Central memory CD4-positive, alpha-beta T cell (primary cell): Measurements from ENCODE around the gene POLR3G.
A peak's percentile ranks its signal among the peaks of the same experiment; 100 is the strongest.

Experiments
- DNase-seq: peaks from one replicate; pipeline ENCODE4 v3.0.0; 2022
- total RNA-seq, 3 experiments: gene quantifications; one replicate each; lab custom pipeline; 2026; lab: John Stamatoyannopoulos, UW

Gene POLR3G, protein sequence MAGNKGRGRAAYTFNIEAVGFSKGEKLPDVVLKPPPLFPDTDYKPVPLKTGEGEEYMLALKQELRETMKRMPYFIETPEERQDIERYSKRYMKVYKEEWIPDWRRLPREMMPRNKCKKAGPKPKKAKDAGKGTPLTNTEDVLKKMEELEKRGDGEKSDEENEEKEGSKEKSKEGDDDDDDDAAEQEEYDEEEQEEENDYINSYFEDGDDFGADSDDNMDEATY
- 1.5 to 26.1 (median 2.4) reads per million in 3 experiments for total RNA-seq

DNA sequence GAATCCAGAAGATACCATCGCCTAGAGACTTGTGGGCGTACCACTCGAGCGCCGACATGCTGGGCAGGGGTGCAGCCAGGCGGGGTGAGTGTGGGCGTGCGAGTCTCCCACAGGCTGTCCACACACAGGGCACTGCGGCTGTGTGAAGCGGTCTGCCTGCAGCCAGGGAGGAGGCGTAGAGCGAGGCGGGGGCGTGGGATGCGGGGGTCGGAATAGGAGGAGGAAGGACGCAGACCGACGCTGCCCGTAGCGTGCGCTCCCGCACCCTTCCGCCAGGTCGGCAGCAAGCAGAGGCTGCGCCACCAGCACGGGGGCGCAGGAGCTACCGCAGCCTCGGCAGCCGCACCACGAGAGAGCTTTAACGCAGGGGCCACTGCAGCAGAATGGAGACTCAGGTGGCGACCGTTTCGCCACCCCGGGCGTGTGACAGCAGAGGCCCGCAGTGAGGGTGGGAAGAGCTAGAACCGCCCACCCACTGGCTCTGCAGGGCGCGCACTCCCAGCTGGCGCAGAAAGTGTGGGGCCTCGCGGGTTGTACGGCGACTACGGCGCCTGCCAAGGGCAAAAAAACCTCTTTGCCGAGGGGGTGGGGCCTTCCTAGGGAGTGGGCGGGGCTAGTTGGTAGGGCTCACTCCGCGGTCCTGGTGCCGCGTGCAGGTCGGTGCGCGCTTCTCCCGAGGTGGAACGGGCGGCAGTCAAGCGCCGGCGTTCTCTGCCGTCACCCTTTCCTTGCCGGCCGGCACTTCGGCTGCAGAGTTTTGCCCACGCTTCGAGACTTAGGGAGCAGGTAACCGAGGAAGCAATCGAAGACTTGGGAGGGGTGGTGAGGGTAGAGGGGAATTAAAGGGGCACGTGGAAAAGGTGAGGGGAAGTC is at the start of gene POLR3G, which contains the start of gene MBLAC2:
TSS of gene POLR3G (plus strand) at position 630 of the 873 bp plus-strand sequence. CDS start 10,704 bp downstream, outside the sequence.
TSS of gene MBLAC2 (minus strand) at position 537 of the 873 bp plus-strand sequence. CDS start at position 58, 479 bp downstream.
- peak; percentile 90 for DNase-seq

DNA sequence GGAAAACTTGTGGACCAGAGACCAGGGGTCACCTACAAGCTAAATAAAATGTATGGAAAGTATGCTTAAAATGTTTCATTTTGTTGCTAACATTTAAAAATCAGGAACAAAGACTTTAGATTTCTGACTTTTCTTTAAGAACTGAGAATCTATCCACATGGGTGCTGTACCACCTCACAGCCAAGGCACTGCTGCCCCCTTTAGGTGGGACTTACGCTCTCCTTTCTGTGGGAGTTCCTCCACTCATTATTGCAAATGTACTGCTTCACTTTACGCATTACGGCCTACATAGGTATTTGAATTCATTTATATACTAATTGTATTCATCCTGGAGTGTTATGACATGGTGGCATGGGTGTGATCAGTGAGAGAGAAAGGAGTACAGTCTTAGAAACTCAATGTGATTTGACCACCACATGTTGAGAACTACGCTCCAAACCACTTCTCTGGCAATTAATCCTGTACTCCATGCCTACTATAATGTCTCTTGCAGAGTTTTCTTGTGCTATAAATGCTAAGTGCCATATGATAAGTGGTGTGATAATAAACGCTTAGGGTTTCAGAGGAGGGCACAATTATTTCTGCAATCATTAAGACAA is 40.4 kb upstream of the POLR3G start:
- no peak for DNase-seq

DNA sequence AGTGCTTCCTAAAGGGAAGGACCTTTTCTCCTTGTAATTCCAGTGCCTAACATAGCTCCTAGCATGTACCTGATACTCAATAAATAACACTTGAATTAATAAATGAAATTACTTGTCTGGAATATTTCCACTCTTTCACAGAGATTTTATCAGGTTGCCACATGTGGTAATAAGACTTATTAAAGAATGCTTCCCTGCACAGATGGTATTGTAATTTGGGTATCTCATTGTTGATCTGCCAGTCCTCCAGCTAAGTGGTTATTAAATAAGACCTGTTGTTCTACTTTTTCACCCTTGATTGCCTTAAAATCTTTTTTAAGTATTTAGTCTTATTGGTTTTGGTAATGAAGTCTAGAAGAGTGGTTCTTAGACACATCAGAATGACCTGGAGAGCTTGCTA is 37.0 kb upstream of the POLR3G start:
- DNase-seq, result no peak

DNA sequence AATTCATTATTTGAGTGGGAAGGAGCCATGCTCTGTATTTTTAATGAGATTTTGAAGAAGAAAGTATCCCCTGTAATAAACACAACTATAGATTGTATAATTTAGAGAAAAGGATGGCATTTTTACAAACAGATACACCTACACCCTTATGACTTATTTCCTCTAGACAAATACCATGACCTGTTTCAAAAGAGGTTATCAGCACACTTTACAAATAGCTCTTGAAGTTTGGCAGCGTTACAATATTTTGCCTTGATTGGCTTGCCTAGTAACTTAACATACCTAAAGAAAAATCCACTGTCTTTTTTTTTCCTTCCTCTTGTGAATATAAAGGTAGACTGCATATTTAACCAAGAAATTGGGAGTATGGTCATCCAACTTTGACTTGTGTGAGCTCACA is 36.6 kb upstream of the POLR3G start:
- DNase-seq, result no peak

DNA sequence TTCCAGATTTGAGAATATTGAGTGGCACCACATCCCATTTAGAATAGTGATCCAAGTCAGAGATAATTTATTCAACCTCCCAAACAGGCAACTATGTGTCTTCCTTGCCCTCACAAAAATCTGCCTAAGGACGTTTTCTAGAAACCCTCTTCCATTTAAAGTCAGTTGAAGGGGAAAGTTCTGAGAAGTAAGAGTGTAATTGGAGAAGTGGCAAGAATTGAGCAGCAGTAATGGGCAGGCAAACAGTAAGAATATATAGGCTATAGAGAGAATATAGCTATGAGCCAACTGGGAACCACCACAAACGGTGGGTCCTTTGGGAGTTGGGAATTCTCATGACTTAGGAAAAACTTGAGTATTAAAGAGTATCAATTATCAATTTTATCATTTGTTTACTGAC is 34.0 kb upstream of the POLR3G start:
- no peak for DNase-seq

DNA sequence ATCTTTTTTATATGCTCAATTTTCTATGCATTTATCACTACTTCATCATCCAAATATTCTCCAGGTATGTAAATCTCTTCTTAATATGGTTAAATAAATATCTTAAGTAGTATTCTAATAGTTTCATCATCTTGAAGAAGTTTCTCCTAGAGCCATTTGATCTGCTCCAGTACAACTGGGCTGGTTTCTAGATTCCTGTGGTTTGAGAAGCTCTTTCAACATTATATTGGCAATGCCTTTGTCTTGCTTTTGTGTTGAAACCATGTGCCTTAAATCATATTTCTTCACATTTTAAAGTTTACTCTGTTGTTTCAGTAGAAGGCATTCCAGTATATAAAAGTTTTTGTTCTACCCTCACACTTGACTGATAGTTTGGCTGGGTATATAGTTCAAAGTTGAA is 27.7 kb upstream of the POLR3G start:
- no peak for DNase-seq

DNA sequence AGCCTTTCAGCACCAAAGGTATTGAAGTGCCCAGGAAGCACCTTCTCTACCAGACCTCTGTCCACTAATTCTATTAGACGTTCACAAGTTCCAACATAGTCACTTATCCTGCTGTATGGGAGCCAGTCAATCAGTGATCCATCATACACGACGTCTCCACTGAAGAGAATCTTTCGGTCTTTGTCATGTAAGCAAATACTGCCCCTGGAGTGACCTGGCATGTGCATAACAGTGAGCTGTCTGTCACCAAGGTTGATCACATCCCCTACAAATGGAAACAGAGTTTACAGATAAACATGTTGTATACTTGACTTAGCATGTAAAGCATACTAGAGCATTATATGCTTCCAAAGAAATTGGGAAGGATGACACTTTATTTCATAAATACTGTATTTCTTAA is 13.4 kb upstream of the POLR3G start:
- no peak for DNase-seq

DNA sequence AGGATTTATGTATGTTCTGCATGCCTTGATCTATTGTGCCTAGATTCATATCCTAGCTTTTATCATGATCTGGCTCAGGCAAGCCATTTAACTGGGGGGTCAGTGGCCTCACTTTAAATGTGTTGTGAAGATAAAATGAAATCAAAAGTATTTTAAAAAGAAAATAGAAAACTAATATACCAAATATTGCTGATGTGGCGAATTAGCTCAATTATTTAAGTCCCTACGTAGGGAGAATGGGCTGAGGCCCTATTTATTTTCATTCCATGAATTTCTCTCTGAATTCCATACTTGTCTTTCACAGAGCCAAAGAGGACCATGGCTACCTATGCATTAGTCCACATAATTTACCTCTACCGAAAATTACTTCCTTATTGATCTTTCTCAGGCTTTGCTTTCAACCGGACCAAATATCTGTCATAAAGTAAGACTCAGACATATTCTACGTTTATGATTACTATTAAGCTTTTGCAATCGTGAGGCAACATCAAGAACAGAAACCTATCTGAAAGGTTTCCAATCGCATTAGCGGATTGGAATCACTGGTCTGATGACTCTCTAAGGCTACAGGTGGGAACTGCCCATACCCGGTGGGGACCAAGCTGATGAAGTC is 1.8 kb upstream of the POLR3G start:
- DNase-seq, result no peak

DNA sequence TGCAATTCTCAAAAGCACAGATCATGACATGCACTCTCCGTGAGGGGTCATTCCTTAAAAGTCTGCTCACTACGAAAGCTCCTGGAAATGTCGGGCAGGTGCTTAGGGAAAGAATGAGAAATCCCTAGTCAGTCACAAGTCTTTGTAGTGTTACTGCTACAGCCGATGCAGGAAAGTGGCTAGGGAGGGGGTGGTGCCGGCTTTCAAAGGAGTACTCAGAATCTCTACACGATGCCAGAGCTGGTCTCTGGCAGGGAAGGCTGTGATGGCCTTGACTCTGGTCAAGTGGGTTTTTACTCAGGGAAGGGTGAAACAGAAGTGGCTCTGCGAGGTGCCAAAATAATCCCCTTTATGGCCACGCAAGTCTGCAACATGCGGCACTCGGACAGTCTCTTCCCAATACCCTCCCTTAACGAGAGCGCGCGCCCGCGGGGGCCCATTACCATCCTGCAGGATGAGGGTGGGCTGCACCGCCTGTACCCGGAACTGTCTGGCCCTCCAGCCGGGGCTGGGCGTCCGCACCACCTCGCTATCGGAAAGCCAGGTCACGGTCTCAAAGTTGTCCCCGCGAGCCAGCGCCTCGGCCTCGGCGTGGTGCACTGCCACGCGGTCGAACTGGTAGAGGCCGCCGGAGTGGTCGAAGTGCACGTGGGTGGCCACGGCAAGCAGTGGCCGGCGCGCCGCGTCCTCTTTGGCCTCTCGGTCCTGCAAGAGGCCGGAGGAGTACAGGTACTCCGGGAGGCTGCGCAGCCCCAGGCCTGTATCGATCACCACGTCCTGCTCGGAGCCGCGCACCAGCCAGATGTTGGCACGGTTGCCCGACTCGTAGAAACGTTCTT is 1.0 kb upstream of the POLR3G start:
- peak; percentile 10 for DNase-seq

DNA sequence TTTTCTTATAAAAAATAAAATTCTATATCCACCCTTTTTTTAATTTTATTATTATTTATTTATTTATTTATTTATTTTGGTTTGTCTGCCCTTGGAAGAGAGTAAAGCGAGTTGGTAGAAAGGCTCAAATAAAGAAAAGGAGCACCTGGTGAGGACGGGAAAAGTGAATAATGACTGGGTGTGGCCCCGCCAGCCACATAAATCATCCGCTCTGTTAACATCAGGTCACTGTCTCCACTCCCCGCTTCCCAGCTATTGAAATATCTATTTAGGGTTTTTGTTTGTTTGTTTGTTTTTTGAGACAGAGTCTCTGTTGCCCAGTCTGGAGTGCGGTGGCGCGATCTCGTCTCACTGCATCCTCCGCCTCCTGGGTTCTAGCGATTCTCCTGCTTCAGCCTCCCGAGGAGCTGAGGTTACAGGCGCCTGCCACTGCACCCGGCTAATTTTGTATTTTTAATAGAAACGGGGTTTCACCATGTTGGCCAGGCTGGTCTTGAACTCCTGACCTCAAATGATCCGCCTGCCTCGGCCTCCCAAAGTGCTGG is 844 bp downstream of the POLR3G start:
- no peak for DNase-seq

DNA sequence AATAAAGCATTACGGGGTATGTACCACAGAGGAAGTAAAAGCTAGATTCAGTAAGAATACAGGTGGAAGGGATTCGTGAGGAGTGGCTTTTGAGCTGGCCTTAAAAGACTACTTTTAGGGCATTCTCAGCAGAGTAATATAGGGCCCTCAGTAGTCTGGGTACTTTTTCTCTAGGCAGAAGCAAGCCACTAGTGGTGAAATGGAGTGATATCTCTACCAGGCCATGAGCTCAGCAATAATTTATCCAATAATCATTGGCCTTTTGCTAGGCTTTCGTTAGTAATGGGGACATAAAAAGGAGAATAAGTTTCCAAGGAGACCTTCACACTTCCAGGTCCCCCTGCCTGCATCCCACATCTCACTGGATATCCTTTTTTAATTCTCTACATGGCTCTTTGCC is 1.7 kb downstream of the POLR3G start:
- DNase-seq, result no peak

DNA sequence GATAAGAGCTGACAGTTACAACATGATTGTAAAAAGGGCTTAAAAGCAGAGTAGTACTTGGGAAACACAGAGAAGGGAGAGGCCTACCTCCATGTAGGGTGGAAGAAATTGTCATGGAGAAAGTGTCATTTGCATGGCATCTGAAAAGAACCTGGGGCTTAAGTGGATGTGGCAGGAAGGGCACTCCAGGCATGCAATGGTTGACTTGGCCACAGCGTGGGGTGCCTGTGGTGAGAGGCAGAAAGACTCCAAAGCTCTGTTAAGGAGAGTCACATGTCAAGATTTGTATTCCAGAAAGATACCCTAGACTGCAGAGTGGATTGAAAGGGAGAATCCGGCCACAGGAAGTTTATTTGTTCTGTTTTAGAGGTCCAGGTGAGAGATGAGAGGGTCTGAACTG is 2.4 kb downstream of the POLR3G start:
- no peak for DNase-seq

DNA sequence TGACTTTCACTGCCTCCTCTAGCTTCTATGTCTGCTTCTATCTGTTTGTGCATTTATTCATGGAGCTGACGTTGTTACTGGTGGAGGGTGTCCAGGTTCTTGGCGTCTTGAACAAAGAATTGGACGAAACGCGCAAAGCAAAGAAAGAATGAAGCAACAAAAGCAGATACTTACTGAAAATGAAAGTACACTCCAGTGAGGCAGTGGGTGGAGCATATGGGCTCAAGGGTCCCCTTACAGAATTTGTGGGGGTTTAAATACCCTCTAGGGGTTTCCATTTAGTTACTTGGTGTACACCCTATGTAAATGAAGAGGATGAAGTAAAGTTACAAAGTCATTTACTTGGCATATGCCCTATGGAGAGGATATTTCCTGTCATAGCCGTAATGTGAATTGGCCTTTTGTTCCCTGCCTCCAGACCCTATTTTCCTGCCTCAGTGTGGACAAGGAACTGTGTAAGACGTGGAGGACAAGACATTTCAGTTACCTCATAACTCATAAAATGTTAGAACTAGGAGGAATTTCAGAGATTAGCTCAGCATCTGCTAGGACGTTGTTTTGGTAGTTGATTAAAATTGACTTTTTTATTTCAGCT is 3.1 kb downstream of the POLR3G start:
- no peak for DNase-seq

DNA sequence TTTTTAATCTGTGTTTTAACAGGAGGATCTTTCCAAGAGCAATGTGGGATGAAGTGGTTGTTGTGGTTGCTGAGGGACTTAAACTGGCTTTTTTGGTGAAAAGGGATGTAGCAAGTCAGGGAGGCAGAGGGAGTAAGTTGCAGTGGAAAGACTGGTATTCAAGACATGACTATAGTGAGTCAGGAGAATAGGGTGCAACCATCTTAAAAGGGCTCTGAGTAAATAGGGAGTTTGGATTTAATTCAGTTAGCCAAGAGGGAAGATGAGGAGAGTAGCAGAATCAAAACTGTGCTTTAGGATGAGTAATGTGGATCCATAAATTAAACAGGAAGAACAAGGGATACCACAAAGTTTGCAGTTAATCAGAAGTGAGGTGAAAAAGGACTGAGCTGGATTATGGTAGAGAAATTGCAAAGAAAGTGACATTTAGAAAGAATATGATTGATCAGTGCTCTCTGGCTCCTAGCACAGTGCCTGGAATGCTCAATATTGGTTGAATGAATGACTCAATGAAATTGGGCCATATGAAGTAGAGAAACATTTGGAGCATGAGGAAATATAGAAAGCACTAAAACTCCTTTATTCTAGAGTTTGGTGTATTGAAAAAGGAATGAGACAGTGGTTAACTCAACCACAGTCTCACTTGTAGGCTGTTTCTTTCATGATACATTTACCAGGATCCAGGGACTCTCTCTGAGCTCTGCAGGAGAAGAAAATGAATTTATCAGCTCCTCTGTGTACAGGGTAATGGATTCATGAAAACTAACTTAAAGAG is 5.1 kb downstream of the POLR3G start:
- no peak for DNase-seq

DNA sequence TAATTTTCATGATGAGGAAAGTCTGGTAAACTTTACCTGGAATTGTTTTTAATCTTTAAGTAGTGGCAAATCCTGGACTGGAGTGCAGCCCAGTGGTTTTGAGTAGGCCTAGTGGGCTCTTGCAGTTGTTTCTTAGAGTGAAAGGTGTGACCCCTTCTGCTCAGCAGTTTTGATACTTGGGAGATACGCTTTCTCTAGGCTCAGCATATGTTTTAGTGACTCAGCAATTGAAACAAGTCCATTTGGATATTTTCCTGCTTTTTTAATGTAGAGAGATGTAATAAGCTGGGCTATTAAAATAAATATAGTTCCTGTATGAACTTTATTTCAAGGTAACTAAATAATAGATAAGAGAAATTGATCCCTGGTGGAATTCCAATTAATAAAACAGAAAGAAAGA is 6.0 kb downstream of the POLR3G start:
- no peak for DNase-seq

DNA sequence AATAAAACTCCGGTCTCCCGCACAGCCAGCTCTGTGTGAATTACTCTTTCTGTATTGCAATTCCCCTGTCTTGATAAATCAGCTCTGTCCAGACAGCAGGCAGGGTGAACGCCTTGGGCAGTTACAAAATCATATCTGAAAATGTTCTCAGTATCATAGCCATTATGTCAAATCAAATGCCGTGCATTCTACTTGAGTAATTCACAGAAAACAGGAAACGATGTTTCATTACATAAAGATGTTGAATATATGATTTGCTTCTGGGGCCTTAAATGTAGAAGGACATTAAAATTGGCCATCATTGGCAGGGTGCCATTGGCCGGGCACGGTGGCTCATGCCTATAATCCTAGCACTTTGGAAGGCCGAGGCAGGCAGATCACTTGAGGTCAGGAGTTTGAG is 8.5 kb downstream of the POLR3G start:
- DNase-seq, result no peak

DNA sequence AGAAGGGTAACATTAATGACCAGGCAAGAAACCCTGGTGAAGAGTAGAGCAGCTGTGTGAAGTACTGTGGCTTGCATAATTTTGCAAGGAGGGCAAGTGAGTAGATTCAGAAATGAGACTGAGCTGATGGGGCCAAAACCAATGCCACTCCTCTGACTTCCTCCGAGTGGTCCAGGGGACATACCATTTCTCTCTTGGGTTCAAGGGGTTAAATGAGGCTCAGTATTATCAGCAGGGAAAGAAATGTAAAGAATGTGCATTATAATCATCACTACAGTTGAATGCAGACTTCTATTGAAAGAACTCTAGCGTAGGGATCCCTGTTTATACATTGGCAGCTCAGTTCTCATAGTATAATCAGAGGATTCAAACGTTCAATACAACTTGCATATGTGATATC is 9.9 kb downstream of the POLR3G start:
- DNase-seq, result no peak

DNA sequence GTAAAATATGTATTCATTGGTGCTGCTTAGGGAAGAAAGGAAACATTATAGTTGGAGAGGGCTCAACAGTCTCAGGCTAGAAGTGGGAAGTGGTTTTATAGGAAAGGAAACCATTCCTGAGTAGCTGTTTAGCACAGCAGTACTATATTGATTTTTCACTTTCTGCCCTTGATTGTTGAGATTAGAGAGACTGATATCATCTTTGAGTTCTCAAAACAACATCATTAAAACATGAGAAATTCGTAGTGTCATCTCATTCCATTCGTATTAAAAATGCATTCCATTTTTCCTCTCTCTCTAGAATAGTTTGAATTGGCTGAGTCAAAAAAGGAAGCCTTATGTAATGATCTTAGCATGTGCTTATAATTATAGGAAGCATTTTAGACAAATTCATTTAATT is 14.1 kb downstream of the POLR3G start:
- DNase-seq, result no peak

DNA sequence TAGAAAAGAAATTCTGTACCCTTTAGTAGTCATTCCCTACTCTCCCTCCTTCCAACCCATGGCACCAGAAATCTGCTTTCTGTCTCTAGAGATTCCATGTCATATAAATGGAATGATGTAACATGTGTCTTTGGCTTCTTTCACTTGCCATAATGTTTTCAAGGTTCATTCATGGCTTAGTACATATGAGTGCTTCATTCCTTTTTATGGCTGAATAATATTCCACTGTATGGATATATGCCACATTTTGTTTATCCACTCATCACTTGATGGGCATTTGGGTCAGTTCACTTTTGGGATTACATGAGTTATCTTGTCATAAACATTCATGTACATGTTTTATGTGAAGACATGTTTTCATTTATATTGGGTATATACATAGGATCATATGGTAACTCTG is 19.4 kb downstream of the POLR3G start:
- DNase-seq, result no peak

DNA sequence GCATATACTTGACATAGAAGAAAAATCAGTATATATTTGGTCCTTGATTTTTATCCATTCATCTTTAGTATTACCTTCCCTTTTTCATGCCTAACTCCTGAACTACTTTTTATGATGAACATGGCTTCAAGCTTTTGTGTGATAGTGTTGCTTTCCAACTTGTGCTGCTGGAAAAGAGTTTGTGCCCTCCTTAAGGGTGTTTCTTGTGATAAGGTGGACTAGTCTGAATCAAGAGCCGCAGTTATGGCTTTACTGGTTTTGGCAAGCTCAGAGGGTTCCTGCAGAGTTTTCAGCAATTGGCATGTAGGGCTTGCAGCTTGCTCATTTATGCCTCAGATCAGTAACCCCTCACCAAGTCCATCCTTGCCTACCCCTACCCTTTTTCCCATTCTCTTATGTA is 20.5 kb downstream of the POLR3G start:
- no peak for DNase-seq

DNA sequence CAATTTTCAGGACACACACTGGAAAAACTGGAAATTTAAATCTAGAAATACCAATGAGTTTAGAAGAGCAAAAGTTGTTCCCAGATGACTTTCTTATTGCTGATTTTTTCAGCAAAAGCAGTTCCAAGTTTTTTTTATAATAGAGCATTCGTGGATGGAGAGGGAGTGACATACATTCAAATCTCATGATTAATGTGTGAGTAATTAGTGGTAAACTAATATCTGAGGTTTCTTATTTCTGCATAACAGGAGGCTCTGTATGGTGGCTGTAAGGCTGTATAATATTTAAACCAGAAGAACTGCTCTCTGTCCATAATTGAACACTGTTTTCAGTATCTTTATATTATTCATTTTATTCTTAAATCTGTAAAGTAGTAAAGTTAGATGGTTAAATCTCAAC is 28.9 kb downstream of the POLR3G start:
- DNase-seq, result no peak
